K562 (cell line): ENCODE results near the gene SLC6A16. TPM values are rescaled to one million over a fixed set of nuclear protein-coding genes. Genes with fewer than 3 reads are reported as not detected.
A peak's percentile ranks its signal among the peaks of the same experiment; 100 is the strongest.

Experiments
- ATAC-seq: fragments of 200-7000 bp; cut with Tn5 transposase; 3 replicates; pipeline ENCODE4 v1.9.1; 2020; ENCODE audit warnings: moderate library complexity
- BruUV-seq: library from RNA; stranded (reverse); fragments of 400-500 nt; replicated peaks from 2 replicates; lab custom pipeline; 2021; lab: Mats Ljungman, UMichigan
- CTCF ChIA-PET: fragments of 300-600 bp; formaldehyde crosslinking; extraction: SDS; loops from one replicate; lab custom pipeline; 2021; ENCODE audit warnings: low intra/inter-chr PET ratio; lab: Yijun Ruan, JAX
- POLR2A ChIA-PET: fragments of 300-600, 350-650 bp; sonication (Branson Sonifier 250); formaldehyde crosslinking; extraction: SDS; loops from one replicate; lab custom pipeline; 2021; ENCODE audit warnings: antibody characterized with exemption, inconsistent platforms; lab: Yijun Ruan, JAX
- DNase-seq, 4 experiments: peaks; one replicate each; pipeline versions ENCODE4 v3.0.0 to v3.0.0-alpha.2; 2011 to 2018; ENCODE audit warnings: low spot score in 3 of 4, mixed read lengths in 3 of 4; ENCODE audit errors: extremely low read depth in 1 of 4
- FAIRE-seq: peaks from 2 replicates; lab custom pipeline; 2011; peaks lifted over from hg19 to GRCh38; lab: Jason Lieb, UNC
- H2AFZ ChIP-seq: 2 replicates; pipeline ENCODE4 v1.6.0; 2011; ENCODE audit warnings: low read depth, low read length, control low read depth, inconsistent platforms
- H3K27ac ChIP-seq: fragments of 200-600 bp; 3 replicates; pipeline ENCODE4 v1.8.0; 2011; ENCODE audit warnings: low read depth, mild to moderate bottlenecking, control low read depth, inconsistent platforms, low read length, moderate library complexity, mixed read lengths; ENCODE audit errors: extremely low read depth
- H3K27me3 ChIP-seq, 2 experiments: fragments of 300-600 bp in 1 of 2; 2 replicates in 1 of 2; 3 replicates in 1 of 2; pipeline versions ENCODE4 v1.6.0 to v1.8.0; 2011; ENCODE audit warnings: inconsistent platforms in 2 of 2, low read length in 2 of 2, mild to moderate bottlenecking in 1 of 2, mixed read lengths in 1 of 2, moderate library complexity in 1 of 2; ENCODE audit not compliant: control insufficient read depth in 2 of 2, insufficient read depth in 2 of 2
- H3K36me3 ChIP-seq: fragments of 300-600 bp; 3 replicates; pipeline ENCODE4 v1.8.0; 2011; ENCODE audit warnings: mild to moderate bottlenecking, low read length, inconsistent platforms; ENCODE audit not compliant: control insufficient read depth, insufficient read depth
- H3K4me1 ChIP-seq, 2 experiments: fragments of 200-600 bp in 1 of 2; replicated peaks in 1 of 2; 2 replicates in 1 of 2; 3 replicates in 1 of 2; pipeline versions ENCODE4 v1.5.1 to v1.8.0; 2011; ENCODE audit warnings: inconsistent platforms in 2 of 2, low read length in 2 of 2, mild to moderate bottlenecking in 1 of 2, mixed read lengths in 1 of 2, moderate library complexity in 1 of 2; ENCODE audit not compliant: control insufficient read depth in 2 of 2, insufficient read depth in 2 of 2
- H3K4me2 ChIP-seq: 2 replicates; pipeline ENCODE4 v1.6.1; 2011; ENCODE audit warnings: low read length, control low read depth, inconsistent platforms, mixed read lengths; ENCODE audit not compliant: insufficient read depth
- H3K4me3 ChIP-seq: fragments of 200-600 bp; sonication (generic), shearing (Covaris generic); 2 replicates; pipeline ENCODE4 v1.5.1; 2016; ENCODE audit warnings: control low read depth, inconsistent platforms
- H3K79me2 ChIP-seq: fragments of 200-600 bp; 3 replicates; pipeline ENCODE4 v1.8.0; 2011; ENCODE audit warnings: low read length, inconsistent platforms; ENCODE audit not compliant: control insufficient read depth, insufficient read depth
- H3K9ac ChIP-seq, 2 experiments: 2 replicates each; pipeline versions ENCODE4 v1.6.0 to v1.6.1; 2011; ENCODE audit warnings: low read depth in 2 of 2, low read length in 2 of 2, control low read depth in 1 of 2, inconsistent platforms in 1 of 2, mild to moderate bottlenecking in 1 of 2, mixed read lengths in 1 of 2; ENCODE audit not compliant: insufficient read depth in 1 of 2
- H3K9me1 ChIP-seq: one replicate; pipeline ENCODE4 v1.6.0; 2011; ENCODE audit warnings: inconsistent platforms, mild to moderate bottlenecking, low read length, moderate library complexity; ENCODE audit not compliant: control insufficient read depth, insufficient read depth
- H3K9me3 ChIP-seq: replicated peaks from 2 replicates; pipeline ENCODE4 v1.5.1; 2011; ENCODE audit warnings: low read depth, low read length, inconsistent platforms; ENCODE audit not compliant: control insufficient read depth, insufficient read depth
- H4K20me1 ChIP-seq: replicated peaks from 2 replicates; pipeline ENCODE4 v1.6.1; 2011; ENCODE audit warnings: low read length, inconsistent platforms, mixed read lengths; ENCODE audit not compliant: control insufficient read depth, insufficient read depth
- CHD2 ChIP-seq: IDR thresholded peaks from 2 replicates; pipeline ENCODE4 v1.6.1; 2011; ENCODE audit warnings: low read depth, low read length
- FUS ChIP-seq: fragments of 200-400 bp; formaldehyde crosslinking; optimal IDR thresholded peaks from 2 replicates; pipeline ENCODE3; 2017; ENCODE audit warnings: low read depth, low read length
- L3MBTL2 ChIP-seq: fragments of 450-650 bp; IDR thresholded peaks from 2 replicates; pipeline ENCODE4 v1.6.1; 2016; ENCODE audit warnings: mild to moderate bottlenecking, moderate library complexity
- MAFF ChIP-seq: IDR thresholded peaks from 2 replicates; pipeline ENCODE4 v1.6.1; 2012; ENCODE audit warnings: low read length, improper control_type of control experiment
- RBM25 ChIP-seq: fragments of 200-400 bp; formaldehyde crosslinking; IDR thresholded peaks from 2 replicates; pipeline ENCODE4 v1.6.1; 2018; ENCODE audit warnings: low read length, low read depth, moderate library complexity; ENCODE audit not compliant: severe bottlenecking
- ZNF3 ChIP-seq: fragments of 250-450 bp; sonication (Bioruptor Pico); IDR thresholded peaks from 2 replicates; pipeline ENCODE4 v1.5.0; 2021; ENCODE audit warnings: mild to moderate bottlenecking, moderate library complexity
- WGBS: fragments of 100-300 bp; shearing (Covaris generic); methylation state at CpG from one replicate; pipeline ENCODE4 v1.1.6; 2016; ENCODE audit warnings: low coverage, mixed read lengths; ENCODE audit not compliant: insufficient coverage; ENCODE audit errors: missing lambda C conversion rate; 5-methylcytosine and 5-hydroxymethylcytosine counted together
- in situ Hi-C: fragments of 300-500 bp; cut with MboI; formaldehyde crosslinking; loops from 4 replicates; pipeline ENCODE4 v1.15.0; 2018; ENCODE audit warnings: inconsistent platforms, mixed read lengths
- intact Hi-C: fragments of 100-400 bp; cut with micrococcal nuclease; formaldehyde crosslinking; loops from 2 replicates; pipeline ENCODE4 v1.14.2; 2022
- polyA plus RNA-seq, 8 experiments: library from polyadenylated mRNA; depleted of rRNA in 4 of 8; stranded (reverse) in 5 of 8; unstranded in 3 of 8; fragments of >200 nt; fragmentation: Nextera tagmentation in 2 of 8; fragmentation: Illumina TruSeq in 1 of 8; extraction: Ambion mirVana in 2 of 8; extraction: Trizol in 1 of 8; gene quantifications; 2 replicates each; pipeline versions ENCODE4 v1.2.1 to v1.2.3, GENCODE V29; 2011 to 2014; ENCODE audit warnings: inconsistent platforms in 1 of 8, missing spikeins in 1 of 8
- total RNA-seq, 7 experiments: library from RNA; depleted of rRNA in 6 of 7; stranded (reverse); fragments of >200 nt in 6 of 7; fragmentation: Illumina TruSeq in 2 of 7; extraction: Trizol in 2 of 7; gene quantifications; 2 replicates each; pipeline versions ENCODE4 v1.2.1 to v1.2.3, GENCODE V29; 2011 to 2021; ENCODE audit warnings: low replicate concordance in 1 of 7
- TF ChIP-seq, protein P1 (sequence below): fragments of 450-650 bp; IDR thresholded peaks from 2 replicates; pipeline ENCODE4 v1.6.1; 2016; ENCODE audit warnings: mild to moderate bottlenecking, moderate library complexity

Gene SLC6A16
- total and polyA plus RNA-seq, 9 of the 15 experiments (the other 6 are each of a cell fraction or from before 2014, with no cell fraction given), result 0.05 to 0.95 (median 0.36) TPM

DNA sequence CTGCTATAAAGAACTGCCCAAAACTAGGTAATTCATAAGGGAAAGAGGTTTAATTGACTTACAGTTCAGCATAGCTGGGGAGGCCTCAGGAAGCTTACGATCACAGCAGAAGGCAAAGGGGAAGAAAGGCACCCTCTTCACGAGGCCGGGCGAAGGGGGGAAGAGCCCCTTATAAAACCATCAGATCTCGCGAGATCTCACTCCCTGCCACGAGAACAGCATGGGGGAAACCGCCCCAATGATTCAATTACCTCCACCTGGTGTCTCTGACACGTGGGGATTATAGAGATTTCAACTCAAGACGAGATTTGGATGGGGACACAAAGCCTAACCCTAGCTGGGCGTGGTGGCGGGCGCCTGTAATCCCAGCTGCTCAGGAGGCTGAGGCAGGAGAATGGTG, 42.8 kb downstream of the SLC6A16 start:
- no peak overlapping the region for H3K4me3 ChIP-seq
- intact Hi-C loops, result no loop called here
- peak; percentile 47; the same call in 2 of the 3 replicates for ATAC-seq
- TF ChIP-seq RBM25 (peak; percentile 39), ZNF3 (CRISPR knock-in tag) (no peak), CHD2 (peak; percentile 94), MAFF (peak; percentile 11; the same call in 1 of the 2 replicates), L3MBTL2 (peak; percentile 39; the same call in 1 of the 2 replicates), FUS (no peak)
- TF ChIP-seq, protein P1, sequence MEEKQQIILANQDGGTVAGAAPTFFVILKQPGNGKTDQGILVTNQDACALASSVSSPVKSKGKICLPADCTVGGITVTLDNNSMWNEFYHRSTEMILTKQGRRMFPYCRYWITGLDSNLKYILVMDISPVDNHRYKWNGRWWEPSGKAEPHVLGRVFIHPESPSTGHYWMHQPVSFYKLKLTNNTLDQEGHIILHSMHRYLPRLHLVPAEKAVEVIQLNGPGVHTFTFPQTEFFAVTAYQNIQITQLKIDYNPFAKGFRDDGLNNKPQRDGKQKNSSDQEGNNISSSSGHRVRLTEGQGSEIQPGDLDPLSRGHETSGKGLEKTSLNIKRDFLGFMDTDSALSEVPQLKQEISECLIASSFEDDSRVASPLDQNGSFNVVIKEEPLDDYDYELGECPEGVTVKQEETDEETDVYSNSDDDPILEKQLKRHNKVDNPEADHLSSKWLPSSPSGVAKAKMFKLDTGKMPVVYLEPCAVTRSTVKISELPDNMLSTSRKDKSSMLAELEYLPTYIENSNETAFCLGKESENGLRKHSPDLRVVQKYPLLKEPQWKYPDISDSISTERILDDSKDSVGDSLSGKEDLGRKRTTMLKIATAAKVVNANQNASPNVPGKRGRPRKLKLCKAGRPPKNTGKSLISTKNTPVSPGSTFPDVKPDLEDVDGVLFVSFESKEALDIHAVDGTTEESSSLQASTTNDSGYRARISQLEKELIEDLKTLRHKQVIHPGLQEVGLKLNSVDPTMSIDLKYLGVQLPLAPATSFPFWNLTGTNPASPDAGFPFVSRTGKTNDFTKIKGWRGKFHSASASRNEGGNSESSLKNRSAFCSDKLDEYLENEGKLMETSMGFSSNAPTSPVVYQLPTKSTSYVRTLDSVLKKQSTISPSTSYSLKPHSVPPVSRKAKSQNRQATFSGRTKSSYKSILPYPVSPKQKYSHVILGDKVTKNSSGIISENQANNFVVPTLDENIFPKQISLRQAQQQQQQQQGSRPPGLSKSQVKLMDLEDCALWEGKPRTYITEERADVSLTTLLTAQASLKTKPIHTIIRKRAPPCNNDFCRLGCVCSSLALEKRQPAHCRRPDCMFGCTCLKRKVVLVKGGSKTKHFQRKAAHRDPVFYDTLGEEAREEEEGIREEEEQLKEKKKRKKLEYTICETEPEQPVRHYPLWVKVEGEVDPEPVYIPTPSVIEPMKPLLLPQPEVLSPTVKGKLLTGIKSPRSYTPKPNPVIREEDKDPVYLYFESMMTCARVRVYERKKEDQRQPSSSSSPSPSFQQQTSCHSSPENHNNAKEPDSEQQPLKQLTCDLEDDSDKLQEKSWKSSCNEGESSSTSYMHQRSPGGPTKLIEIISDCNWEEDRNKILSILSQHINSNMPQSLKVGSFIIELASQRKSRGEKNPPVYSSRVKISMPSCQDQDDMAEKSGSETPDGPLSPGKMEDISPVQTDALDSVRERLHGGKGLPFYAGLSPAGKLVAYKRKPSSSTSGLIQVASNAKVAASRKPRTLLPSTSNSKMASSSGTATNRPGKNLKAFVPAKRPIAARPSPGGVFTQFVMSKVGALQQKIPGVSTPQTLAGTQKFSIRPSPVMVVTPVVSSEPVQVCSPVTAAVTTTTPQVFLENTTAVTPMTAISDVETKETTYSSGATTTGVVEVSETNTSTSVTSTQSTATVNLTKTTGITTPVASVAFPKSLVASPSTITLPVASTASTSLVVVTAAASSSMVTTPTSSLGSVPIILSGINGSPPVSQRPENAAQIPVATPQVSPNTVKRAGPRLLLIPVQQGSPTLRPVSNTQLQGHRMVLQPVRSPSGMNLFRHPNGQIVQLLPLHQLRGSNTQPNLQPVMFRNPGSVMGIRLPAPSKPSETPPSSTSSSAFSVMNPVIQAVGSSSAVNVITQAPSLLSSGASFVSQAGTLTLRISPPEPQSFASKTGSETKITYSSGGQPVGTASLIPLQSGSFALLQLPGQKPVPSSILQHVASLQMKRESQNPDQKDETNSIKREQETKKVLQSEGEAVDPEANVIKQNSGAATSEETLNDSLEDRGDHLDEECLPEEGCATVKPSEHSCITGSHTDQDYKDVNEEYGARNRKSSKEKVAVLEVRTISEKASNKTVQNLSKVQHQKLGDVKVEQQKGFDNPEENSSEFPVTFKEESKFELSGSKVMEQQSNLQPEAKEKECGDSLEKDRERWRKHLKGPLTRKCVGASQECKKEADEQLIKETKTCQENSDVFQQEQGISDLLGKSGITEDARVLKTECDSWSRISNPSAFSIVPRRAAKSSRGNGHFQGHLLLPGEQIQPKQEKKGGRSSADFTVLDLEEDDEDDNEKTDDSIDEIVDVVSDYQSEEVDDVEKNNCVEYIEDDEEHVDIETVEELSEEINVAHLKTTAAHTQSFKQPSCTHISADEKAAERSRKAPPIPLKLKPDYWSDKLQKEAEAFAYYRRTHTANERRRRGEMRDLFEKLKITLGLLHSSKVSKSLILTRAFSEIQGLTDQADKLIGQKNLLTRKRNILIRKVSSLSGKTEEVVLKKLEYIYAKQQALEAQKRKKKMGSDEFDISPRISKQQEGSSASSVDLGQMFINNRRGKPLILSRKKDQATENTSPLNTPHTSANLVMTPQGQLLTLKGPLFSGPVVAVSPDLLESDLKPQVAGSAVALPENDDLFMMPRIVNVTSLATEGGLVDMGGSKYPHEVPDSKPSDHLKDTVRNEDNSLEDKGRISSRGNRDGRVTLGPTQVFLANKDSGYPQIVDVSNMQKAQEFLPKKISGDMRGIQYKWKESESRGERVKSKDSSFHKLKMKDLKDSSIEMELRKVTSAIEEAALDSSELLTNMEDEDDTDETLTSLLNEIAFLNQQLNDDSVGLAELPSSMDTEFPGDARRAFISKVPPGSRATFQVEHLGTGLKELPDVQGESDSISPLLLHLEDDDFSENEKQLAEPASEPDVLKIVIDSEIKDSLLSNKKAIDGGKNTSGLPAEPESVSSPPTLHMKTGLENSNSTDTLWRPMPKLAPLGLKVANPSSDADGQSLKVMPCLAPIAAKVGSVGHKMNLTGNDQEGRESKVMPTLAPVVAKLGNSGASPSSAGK, result 0 out of 2 replicates have a peak, but pooled peaks have one; percentile 23
- TF ChIP-seq, all 486 proteins: peak for 5
- no peaks in the 10 kb centered on the region for H3K9me3 ChIP-seq
- in situ Hi-C loops, result no loop called here
- peaks cover 10 to 41% of the 10 kb centered on the region in 2 experiments for H3K27me3 ChIP-seq
- H3K9ac ChIP-seq, result no peak overlapping the region
- no peak overlapping the region for H3K27ac ChIP-seq
- no peaks in the 10 kb centered on the region for H3K9me1 ChIP-seq
- 27% methylated on average over 13 of the region's 13 CpGs for WGBS
- ChIA-PET POLR2A (no interaction called here), CTCF (no interaction called here)
- DNase-seq (no peak), FAIRE-seq (no peak)
- H3K4me1 ChIP-seq, result peaks cover 0 to 6% of the 10 kb centered on the region in 2 experiments; a peak in 3 of 5 replicates
- no peaks in the 10 kb centered on the region for H3K79me2 ChIP-seq
- no peaks in the 10 kb centered on the region for H3K36me3 ChIP-seq
- H4K20me1 ChIP-seq, result no peaks in the 10 kb centered on the region
- H2AFZ ChIP-seq, result peak overlapping the region; percentile 64
- BruUV-seq, result no TSS peak
- peak overlapping the region; percentile 25; the same call in 1 of the 2 replicates for H3K4me2 ChIP-seq
